ENCODE data around the gene TMEM11.

Gene TMEM11

GRCh38 chr17:21200590-21201297 lies 13.2 kb downstream of the TMEM11 start:
- Histone ChIP-seq H3K27ac (ENCODE audit: low read length) (no peak overlapping the region), H3K4me2 (ENCODE audit: low read depth, low read length) (no peak overlapping the region), H3K4me1 (ENCODE audit: low read length) (no peaks in the 10 kb centered on the region), H3K27me3 (replicated peaks; ENCODE audit: insufficient read depth, low read length) (no peaks in the 10 kb centered on the region), H3K9me3 (replicated peaks; ENCODE audit: insufficient read depth, low read length) (no peaks in the 10 kb centered on the region), H3K36me3 (replicated peaks; ENCODE audit: insufficient read depth, low read length) (peaks cover 13% of the 10 kb centered on the region; the same call in 1 of the 2 replicates), H2AFZ (ENCODE audit: low read length) (no peak overlapping the region), H3K4me3 (ENCODE audit: low read length) (no peak overlapping the region), H3K79me2 (ENCODE audit: low read length) (peaks cover 89% of the 10 kb centered on the region), H3F3A (ENCODE audit: insufficient read depth, low read length) (no peaks in the 10 kb centered on the region), H3K9ac (ENCODE audit: low read length) (no peak overlapping the region), H4K20me1 (ENCODE audit: insufficient read depth, low read length) (peaks cover 61% of the 10 kb centered on the region), H3K9me2 (replicated peaks; ENCODE audit: insufficient read depth, low read length) (no peaks in the 10 kb centered on the region)
- DNase-seq: no peak
- TF ChIP-seq CTCF (IDR thresholded peaks at IDR 0.05; ENCODE audit: low read length) (no peak), EZH2 (optimal IDR thresholded peaks at IDR 0.05; ENCODE audit: low read depth, low read length) (no peak), EZH2phosphoT487 (IDR thresholded peaks at IDR 0.05; ENCODE audit: low read length) (no peak)

DNA sequence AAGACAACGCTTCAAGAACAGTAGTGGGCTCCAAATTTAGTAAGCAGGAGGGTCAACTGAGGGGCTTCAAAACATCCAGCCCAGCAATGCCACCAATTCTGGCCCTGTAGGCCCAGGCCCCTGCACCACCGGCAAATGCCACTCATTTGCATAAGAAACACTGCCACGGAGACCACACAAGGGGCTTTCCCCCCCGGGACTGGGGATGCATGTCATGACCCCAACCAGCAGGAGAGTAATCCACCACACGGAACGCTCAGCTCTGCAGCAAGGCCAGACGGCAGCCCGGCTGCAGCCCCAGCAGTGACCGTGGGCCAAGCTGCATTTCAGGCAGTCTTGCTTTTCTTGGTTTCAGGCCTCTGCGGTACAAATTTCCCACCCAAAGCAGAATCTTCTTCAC lies 14.1 kb downstream of the TMEM11 start:
- DNase-seq: no peak
- Histone ChIP-seq H2AFZ (ENCODE audit: low read length) (no peak overlapping the region), H3K36me3 (replicated peaks; ENCODE audit: insufficient read depth, low read length) (peaks cover 13% of the 10 kb centered on the region; the same call in 1 of the 2 replicates), H3K4me1 (ENCODE audit: low read length) (no peaks in the 10 kb centered on the region), H3K79me2 (ENCODE audit: low read length) (peaks cover 80% of the 10 kb centered on the region), H3K9me3 (replicated peaks; ENCODE audit: insufficient read depth, low read length) (no peaks in the 10 kb centered on the region), H3F3A (ENCODE audit: insufficient read depth, low read length) (no peaks in the 10 kb centered on the region), H4K20me1 (ENCODE audit: insufficient read depth, low read length) (peaks cover 54% of the 10 kb centered on the region), H3K27ac (ENCODE audit: low read length) (no peak overlapping the region), H3K4me3 (ENCODE audit: low read length) (no peak overlapping the region), H3K9ac (ENCODE audit: low read length) (no peak overlapping the region), H3K9me2 (replicated peaks; ENCODE audit: insufficient read depth, low read length) (no peaks in the 10 kb centered on the region), H3K4me2 (ENCODE audit: low read depth, low read length) (no peak overlapping the region), H3K27me3 (replicated peaks; ENCODE audit: insufficient read depth, low read length) (no peaks in the 10 kb centered on the region)
- TF ChIP-seq CTCF (IDR thresholded peaks at IDR 0.05; ENCODE audit: low read length): no peak
- no peak for TF ChIP-seq EZH2phosphoT487 (IDR thresholded peaks at IDR 0.05; ENCODE audit: low read length)

- TF ChIP-seq EZH2 (optimal IDR thresholded peaks at IDR 0.05; ENCODE audit: low read depth, low read length): no peak
- no peak for TF ChIP-seq CTCF (IDR thresholded peaks at IDR 0.05; ENCODE audit: low read length)
- no peak for TF ChIP-seq EZH2phosphoT487 (IDR thresholded peaks at IDR 0.05; ENCODE audit: low read length)
- no peaks in the 10 kb centered on the region for H3K9me2 ChIP-seq (replicated peaks; ENCODE audit: insufficient read depth, low read length)
- H3K9ac ChIP-seq (ENCODE audit: low read length): no peak overlapping the region
- H3K36me3 ChIP-seq (replicated peaks; ENCODE audit: insufficient read depth, low read length): peaks cover 13% of the 10 kb centered on the region; the same call in 1 of the 2 replicates
- H3K9me3 ChIP-seq (replicated peaks; ENCODE audit: insufficient read depth, low read length): no peaks in the 10 kb centered on the region
- no peaks in the 10 kb centered on the region for H3K4me1 ChIP-seq (ENCODE audit: low read length)
- H3F3A ChIP-seq (ENCODE audit: insufficient read depth, low read length): no peaks in the 10 kb centered on the region
- H3K79me2 ChIP-seq (ENCODE audit: low read length): peaks cover 75% of the 10 kb centered on the region
- no peak overlapping the region for H3K27ac ChIP-seq (ENCODE audit: low read length)
- DNase-seq: no peak
- H3K4me2 ChIP-seq (ENCODE audit: low read depth, low read length): no peak overlapping the region
- H2AFZ ChIP-seq (ENCODE audit: low read length): no peak overlapping the region
- H3K27me3 ChIP-seq (replicated peaks; ENCODE audit: insufficient read depth, low read length): no peaks in the 10 kb centered on the region
- peaks cover 48% of the 10 kb centered on the region for H4K20me1 ChIP-seq (ENCODE audit: insufficient read depth, low read length)
- H3K4me3 ChIP-seq (ENCODE audit: low read length): no peak overlapping the region
These were observed 14.7 kb downstream of the TMEM11 start for GRCh38 chr17:21199311-21199710.

Measured in MM.1S (cell line).